PC-3 (cell line): Measurements from ENCODE around the gene COPS6.

Source experiments
- CTCF ChIP-seq: fragments of 300-600 bp; sonication (generic); conservative IDR thresholded peaks from 2 replicates; pipeline ENCODE4 v1.5.1; 2017; ENCODE audit warnings: antibody characterized with exemption, low read depth, mild to moderate bottlenecking, low read length
- EZH2 ChIP-seq: fragments of 300-600 bp; sonication (generic); IDR thresholded peaks from one replicate; pipeline ENCODE4 v1.6.1; 2017; ENCODE audit warnings: antibody characterized with exemption, mild to moderate bottlenecking, low read length; ENCODE audit not compliant: unreplicated experiment
- EZH2phosphoT487 ChIP-seq: fragments of 300-600 bp; sonication (generic); IDR thresholded peaks from 2 replicates; pipeline ENCODE4 v1.6.1; 2018; ENCODE audit warnings: mild to moderate bottlenecking, antibody characterized with exemption, low read length, borderline replicate concordance

- TF ChIP-seq CTCF (no peak), EZH2phosphoT487 (no peak), EZH2 (no peak)
These were observed 38.4 kb downstream of the COPS6 start, which contains the start of gene MBLAC1 for GRCh38 chr7:100126931-100127865.
